ENCODE measurements around the gene SPSB4.

Gene SPSB4

GRCh38 chr3:141089339-141090152 is 38.4 kb downstream of the SPSB4 start:
- H3K4me3 ChIP-seq (ENCODE audit: low read length), result no peak overlapping the region
- no peak for TF ChIP-seq ZNF274 (IDR thresholded peaks at IDR 0.05; ENCODE audit: low read depth, low read length)

DNA sequence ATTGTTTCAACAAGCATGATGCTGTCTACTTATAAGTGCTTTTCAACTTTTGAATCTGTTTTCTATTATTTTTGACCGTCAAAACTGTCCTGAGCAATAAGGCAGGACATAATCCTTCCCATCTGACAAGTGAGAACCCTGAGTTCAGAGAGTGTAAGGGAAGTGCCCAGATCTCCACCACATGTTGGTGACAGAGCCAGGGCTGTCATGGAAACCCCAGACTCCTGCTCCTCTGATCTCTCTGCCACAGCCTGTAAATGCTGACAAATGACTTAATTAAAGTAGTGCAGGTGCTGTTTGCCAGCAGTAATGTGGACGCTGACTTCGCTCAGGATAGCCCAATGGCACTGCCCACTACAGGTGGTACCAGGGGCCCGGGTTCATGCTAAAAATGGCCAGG is 40.3 kb downstream of the SPSB4 start:
- H3K4me3 ChIP-seq (ENCODE audit: low read length), result no peak overlapping the region
- TF ChIP-seq ZNF274 (IDR thresholded peaks at IDR 0.05; ENCODE audit: low read depth, low read length), result no peak

DNA sequence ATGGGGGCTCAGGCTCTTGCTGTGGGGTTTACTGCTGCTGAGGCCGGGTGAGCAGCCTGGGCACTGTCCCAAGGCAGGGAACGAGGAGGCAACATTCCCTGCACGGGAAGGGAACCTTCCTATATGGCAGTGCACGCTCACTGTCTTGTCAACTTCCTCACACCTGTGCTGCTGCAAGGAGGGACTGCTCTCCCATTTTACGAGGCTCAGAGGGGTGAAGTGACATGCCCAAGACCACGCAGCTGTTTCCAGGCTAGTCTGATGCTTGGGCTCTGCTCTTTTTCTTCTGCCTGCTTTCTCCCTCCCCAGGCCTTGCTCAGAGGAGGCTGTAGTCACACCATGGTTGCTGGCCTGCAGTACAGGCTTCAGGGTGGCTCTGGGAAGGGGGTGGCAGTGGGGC is 41.5 kb downstream of the SPSB4 start:
- TF ChIP-seq ZNF274 (IDR thresholded peaks at IDR 0.05; ENCODE audit: low read depth, low read length), result no peak
- H3K4me3 ChIP-seq (ENCODE audit: low read length), result no peak overlapping the region

DNA sequence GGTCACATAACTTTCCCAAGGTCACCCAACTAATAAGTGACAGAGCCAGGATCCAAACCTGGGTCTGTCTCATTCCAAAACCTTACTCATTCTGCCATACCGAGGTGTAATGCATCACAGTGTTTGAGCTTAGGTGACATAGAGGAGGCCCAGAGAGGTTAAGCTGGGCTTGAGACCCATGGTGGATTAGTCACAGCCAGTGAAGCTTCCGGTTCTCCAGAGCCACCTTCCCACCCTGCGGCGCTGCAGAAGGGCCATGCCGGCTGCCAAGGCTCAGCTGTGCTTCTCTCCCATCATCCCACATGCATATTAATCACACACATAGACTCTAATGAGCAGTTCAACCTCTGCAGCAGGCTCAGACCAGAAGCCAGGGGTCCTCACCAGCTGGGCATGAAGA is 42.2 kb downstream of the SPSB4 start:
- H3K4me3 ChIP-seq (ENCODE audit: low read length), result no peak overlapping the region
- TF ChIP-seq ZNF274 (IDR thresholded peaks at IDR 0.05; ENCODE audit: low read depth, low read length), result no peak

DNA sequence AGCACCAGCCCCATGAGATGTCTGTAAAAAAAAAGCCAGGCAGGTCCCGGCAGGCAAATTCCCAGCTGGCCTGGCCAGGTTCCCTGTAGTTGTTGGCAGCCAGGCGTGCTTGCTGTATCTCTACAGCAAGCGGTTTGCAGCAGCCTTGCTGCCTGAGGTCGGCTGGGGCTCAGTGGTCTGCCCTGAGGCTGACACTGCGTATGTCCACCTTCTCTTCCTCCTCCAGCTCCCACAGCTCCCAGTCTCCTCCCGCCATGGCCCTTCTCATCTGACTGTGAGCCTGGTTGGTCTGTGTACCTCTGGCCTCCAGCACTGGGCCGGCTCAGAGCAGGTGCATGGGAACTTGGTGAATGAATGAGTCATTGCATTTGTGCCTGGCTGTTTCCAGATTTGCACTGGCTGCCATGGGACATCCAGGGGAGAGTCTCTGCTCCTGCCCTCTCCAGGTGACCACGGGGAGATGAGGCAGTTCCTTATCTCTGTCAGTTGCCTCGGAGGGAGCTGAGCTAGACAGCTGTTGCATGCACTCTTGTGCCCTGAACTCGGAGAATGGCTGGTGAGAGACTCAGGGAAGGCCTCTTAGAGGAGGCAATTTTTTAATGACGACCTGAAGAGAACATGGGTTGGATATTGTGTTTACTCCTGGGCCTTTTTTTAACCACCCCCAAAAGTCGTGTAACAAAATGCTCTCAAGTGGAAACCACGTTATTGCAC is 43.0 kb downstream of the SPSB4 start:
- no peak for TF ChIP-seq ZNF274 (IDR thresholded peaks at IDR 0.05; ENCODE audit: low read depth, low read length)
- no peak overlapping the region for H3K4me3 ChIP-seq (ENCODE audit: low read length)

DNA sequence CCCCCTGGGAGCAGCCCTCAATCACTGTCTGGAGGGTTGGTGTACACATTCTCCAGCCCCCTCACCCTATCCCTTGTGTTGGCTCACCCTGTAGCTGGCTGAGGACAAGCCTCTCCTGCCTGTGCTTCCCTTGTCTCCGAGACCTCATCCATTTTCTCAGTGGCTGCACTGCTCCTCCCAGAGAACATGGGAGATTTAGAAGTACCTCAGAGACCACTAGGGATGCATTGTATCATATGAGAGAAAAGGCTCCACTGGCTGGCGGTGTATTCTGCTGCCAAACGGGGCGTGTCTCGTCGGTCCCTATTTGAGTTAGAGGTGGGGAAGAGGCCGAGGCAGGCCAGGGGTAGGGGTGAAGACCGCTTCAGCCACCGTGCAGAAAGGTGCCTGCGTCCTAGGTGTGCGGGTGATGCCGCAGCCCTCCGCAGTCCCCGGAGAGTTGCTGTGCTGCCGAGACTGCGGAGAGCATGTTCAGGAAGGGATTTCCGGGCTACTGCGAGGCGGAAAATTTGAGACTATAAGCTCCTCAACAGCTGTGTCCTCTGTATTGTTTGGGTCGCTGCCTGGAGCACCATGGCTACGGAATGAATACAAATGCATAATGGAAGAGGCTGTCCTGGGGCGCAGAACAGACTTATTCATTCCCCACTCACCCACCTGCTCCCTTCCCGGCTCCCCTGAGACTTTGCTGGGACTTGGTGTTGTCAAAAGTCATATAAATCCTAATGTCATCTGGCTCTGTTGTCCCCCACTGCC is 43.8 kb downstream of the SPSB4 start:
- no peak for TF ChIP-seq ZNF274 (IDR thresholded peaks at IDR 0.05; ENCODE audit: low read depth, low read length)
- H3K4me3 ChIP-seq (ENCODE audit: low read length), result no peak overlapping the region

DNA sequence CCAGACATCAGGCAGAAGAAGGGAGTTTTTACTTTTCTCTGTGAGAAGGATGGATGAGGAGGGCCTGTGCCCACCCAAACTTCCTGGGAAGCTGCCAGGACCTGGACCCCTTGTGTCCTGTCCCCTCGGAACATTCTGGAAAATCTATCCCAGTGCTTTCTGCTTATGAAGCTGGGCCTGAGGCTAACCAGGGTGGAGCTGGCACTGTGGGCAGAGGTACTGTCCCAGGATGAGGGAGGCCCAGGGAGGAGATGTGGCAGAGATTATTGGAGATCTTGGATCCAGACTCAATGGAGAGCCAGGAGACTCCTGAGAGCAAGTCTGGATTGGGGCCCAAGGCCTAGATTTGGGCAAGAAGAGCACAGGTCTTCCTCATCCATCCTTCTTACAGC is 44.4 kb downstream of the SPSB4 start:
- TF ChIP-seq ZNF274 (IDR thresholded peaks at IDR 0.05; ENCODE audit: low read depth, low read length), result no peak
- H3K4me3 ChIP-seq (ENCODE audit: low read length), result no peak overlapping the region

GRCh38 chr3:141096164-141096563 is 45.0 kb downstream of the SPSB4 start:
- H3K4me3 ChIP-seq (ENCODE audit: low read length), result no peak overlapping the region
- TF ChIP-seq ZNF274 (IDR thresholded peaks at IDR 0.05; ENCODE audit: low read depth, low read length), result no peak

- no peak for TF ChIP-seq ZNF274 (IDR thresholded peaks at IDR 0.05; ENCODE audit: low read depth, low read length)
- no peak overlapping the region for H3K4me3 ChIP-seq (ENCODE audit: low read length)
Measured at GRCh38 chr3:141096981-141097380, 45.8 kb downstream of the SPSB4 start.

DNA sequence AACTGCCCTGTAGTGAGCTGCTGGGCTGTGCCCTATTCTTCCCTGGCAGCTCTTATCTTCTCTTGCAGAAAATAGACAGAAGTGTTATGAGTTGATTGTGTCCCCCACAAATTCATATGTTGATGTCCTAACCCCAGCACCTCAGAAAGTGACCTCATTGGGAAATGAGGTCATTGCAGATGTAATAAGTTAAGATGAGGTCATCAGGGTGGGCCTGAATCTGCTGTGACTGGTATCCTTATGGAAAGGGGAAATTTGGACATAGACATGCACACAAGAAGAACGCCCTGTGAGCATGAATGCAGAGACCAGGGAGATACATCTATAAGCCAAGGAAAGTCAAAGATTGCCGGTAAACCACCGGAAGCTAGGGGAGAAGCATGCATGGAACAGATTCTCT is 49.0 kb downstream of the SPSB4 start:
- no peak overlapping the region for H3K4me3 ChIP-seq (ENCODE audit: low read length)

DNA sequence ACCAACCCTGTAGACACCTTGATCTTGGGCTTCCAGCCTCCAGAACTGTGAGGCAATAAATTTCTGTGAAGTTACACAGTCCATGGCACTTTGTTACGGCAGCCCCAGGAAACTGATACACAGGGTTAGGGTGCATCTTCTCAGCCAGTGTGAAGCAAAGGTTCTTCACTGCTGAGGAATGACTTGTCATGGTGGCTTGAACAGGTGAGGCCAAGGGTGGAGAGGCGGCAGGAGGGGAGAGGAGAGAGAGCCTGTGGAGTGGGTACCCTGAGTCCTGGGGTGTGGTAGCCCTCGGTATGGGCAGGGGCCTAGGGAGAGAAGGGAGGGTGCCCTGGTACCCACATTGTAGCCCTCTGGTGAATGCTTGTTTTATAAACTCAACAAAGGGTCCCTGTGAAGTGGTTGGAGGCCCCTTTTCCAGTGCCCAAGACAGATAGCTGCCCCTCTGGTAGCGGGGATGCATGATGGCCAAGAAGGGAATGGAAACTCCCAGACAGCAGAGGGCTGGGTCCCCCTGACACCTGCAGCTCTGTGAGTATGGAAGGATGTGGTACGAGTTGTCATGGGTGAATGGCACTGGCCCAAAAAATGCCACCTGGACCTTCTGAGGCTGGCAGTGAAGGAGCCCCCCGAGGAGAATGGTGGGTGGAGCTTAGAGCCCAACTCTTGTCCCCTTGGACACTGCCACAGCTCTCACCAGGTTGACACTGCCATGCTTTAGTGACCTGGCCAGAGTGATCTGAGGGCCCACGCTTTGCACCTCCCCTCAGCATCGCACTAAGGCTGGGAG is 49.6 kb downstream of the SPSB4 start:
- no peak for TF ChIP-seq ZNF274 (IDR thresholded peaks at IDR 0.05; ENCODE audit: low read depth, low read length)
- H3K4me3 ChIP-seq (ENCODE audit: low read length), result no peak overlapping the region

More for the DNA sequence above, 49.0 kb downstream of the SPSB4 start:
- no peak for TF ChIP-seq ZNF274 (IDR thresholded peaks at IDR 0.05; ENCODE audit: low read depth, low read length)

GRCh38 chr3:141102372-141102771 is 51.2 kb downstream of the SPSB4 start:
- H3K4me3 ChIP-seq (ENCODE audit: low read length), result no peak overlapping the region
- TF ChIP-seq ZNF274 (IDR thresholded peaks at IDR 0.05; ENCODE audit: low read depth, low read length), result no peak

DNA sequence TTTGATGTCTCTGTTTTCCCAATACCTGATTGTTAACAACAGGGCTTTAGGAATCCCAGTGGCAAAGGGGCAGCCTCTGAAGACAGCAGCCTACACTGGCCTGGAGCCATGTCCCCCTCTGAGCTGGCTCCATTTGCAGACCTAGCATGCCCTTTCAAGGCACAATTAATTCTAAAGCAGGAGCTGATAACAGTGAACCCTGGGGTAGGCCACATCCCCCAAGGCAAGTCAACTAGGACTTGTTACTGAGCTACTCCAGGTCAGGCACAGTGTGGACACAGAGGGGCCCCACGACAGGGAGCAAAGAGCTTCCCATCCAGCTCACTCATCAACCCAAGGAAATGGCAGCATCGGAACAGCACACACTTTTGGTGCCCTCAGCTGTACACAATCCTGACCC is 51.9 kb downstream of the SPSB4 start:
- no peak overlapping the region for H3K4me3 ChIP-seq (ENCODE audit: low read length)
- no peak for TF ChIP-seq ZNF274 (IDR thresholded peaks at IDR 0.05; ENCODE audit: low read depth, low read length)

- no peak for TF ChIP-seq ZNF274 (IDR thresholded peaks at IDR 0.05; ENCODE audit: low read depth, low read length)
- H3K4me3 ChIP-seq (ENCODE audit: low read length), result no peak overlapping the region
Measured at GRCh38 chr3:141103503-141103902, 52.4 kb downstream of the SPSB4 start.

All from GM08714 (cell line).